ENCODE measurements around the gene HLCS. TPM values are rescaled to one million over a fixed set of nuclear protein-coding genes. Genes with fewer than 3 reads are reported as not detected.

HLCS gene
- polyA plus RNA-seq, 1 of the 3 experiments (the other 2 are of a cell fraction): 13.0 TPM

- no peak overlapping the region for H2AFZ ChIP-seq (ENCODE audit: low read depth)
- H3F3A ChIP-seq (replicated peaks; ENCODE audit: insufficient read depth): no peaks in the 10 kb centered on the region
- H3K36me3 ChIP-seq (replicated peaks in 1 of 2; ENCODE audit: control insufficient read depth in 1 of 2, insufficient read depth in 2 of 2, low read length in 1 of 2): no peaks in the 10 kb centered on the region
- no peaks in the 10 kb centered on the region for H3K9me2 ChIP-seq
- no peak overlapping the region for H3K9ac ChIP-seq
- no peak overlapping the region for H3K4me3 ChIP-seq (ENCODE audit: low read depth in 2 of 2, low read length in 1 of 2)
- peaks cover 27% of the 10 kb centered on the region for H3K27me3 ChIP-seq (ENCODE audit: insufficient read depth)
- no peak overlapping the region for H3K4me2 ChIP-seq
- H3K9me3 ChIP-seq: no peaks in the 10 kb centered on the region
- H3K79me2 ChIP-seq (ENCODE audit: insufficient read depth): no peaks in the 10 kb centered on the region
- 47% methylated on average over 2 of the region's 6 CpGs for WGBS (ENCODE audit: low lambda C conversion rate)
- H3K27ac ChIP-seq (ENCODE audit: low read depth in 2 of 2, low read length in 1 of 2): no peak overlapping the region
- CTCF ChIA-PET: interaction anchor here (1.0 to 1.9 kb wide), 2 partner anchors 14 kb away, joined by 3 to 4 read pairs; no protein-coding TSS in a partner anchor
- no peak for TF ChIP-seq USF2 (IDR thresholded peaks at IDR 0.05; ENCODE audit: borderline replicate concordance, low read depth, low read length)
- TF ChIP-seq YY1 (IDR thresholded peaks at IDR 0.05; ENCODE audit: low read depth): no peak
- TF ChIP-seq IRF3 (IDR thresholded peaks at IDR 0.05; ENCODE audit: low read depth, low read length): no peak
- no peak for TF ChIP-seq MEF2A (IDR thresholded peaks at IDR 0.05; ENCODE audit: borderline replicate concordance, low read depth)
- TF ChIP-seq FOXJ3 (CRISPR knock-in tag; IDR thresholded peaks at IDR 0.05): no peak
- no peak for TF ChIP-seq FOSL2 (IDR thresholded peaks at IDR 0.05; ENCODE audit: borderline replicate concordance, low read depth)
- no peak for DNase-seq
- POLR2A ChIA-PET: no interaction called here
- no peaks in the 10 kb centered on the region for H4K20me1 ChIP-seq (ENCODE audit: insufficient read depth)
- peaks cover 0 to 5% of the 10 kb centered on the region in 2 experiments; a peak in 1 of 4 replicates for H3K4me1 ChIP-seq (ENCODE audit: control insufficient read depth in 1 of 2, insufficient read depth in 2 of 2, low read depth in 1 of 2, low read length in 1 of 2)
Observed at GRCh38 chr21:36733857-36734256, 232.6 kb downstream of the HLCS start.

- no peaks in the 10 kb centered on the region for H4K20me1 ChIP-seq (ENCODE audit: insufficient read depth)
- H3K9ac ChIP-seq: no peak overlapping the region
- POLR2A ChIA-PET: no interaction called here
- H3K4me1 ChIP-seq (ENCODE audit: control insufficient read depth in 1 of 2, insufficient read depth in 2 of 2, low read depth in 1 of 2, low read length in 1 of 2): peaks cover 0 to 5% of the 10 kb centered on the region in 2 experiments; a peak in 1 of 4 replicates
- H3K36me3 ChIP-seq (replicated peaks in 1 of 2; ENCODE audit: control insufficient read depth in 1 of 2, insufficient read depth in 2 of 2, low read length in 1 of 2): no peaks in the 10 kb centered on the region
- H3F3A ChIP-seq (replicated peaks; ENCODE audit: insufficient read depth): no peaks in the 10 kb centered on the region
- 40% methylated on average over 6 of the region's 7 CpGs for whole genome bisulfite sequencing (ENCODE audit: low lambda C conversion rate)
- CTCF ChIA-PET: interaction anchor here (1.4 to 1.9 kb wide), 2 partner anchors 13 to 15 kb away, joined by 4 to 5 read pairs; no protein-coding TSS in a partner anchor
- H3K79me2 ChIP-seq (ENCODE audit: insufficient read depth): no peaks in the 10 kb centered on the region
- H3K4me3 ChIP-seq (ENCODE audit: low read depth in 2 of 2, low read length in 1 of 2): no peak overlapping the region
- no peaks in the 10 kb centered on the region for H3K9me2 ChIP-seq
- TF ChIP-seq TCF12 (IDR thresholded peaks at IDR 0.05) (no peak), ZBTB33 (IDR thresholded peaks at IDR 0.05; ENCODE audit: borderline replicate concordance, low read depth) (no peak), NRF1 (IDR thresholded peaks at IDR 0.05; ENCODE audit: low read depth, low read length) (no peak), USF1 (IDR thresholded peaks at IDR 0.05; ENCODE audit: borderline replicate concordance, low read depth) (no peak), FOXM1 (IDR thresholded peaks at IDR 0.05; ENCODE audit: low read depth) (no peak), REST (IDR thresholded peaks at IDR 0.05; ENCODE audit: low read depth, low read length) (no peak), POLR2AphosphoS5 (IDR thresholded peaks at IDR 0.05; ENCODE audit: low read depth, low read length) (no peak), RCOR1 (IDR thresholded peaks at IDR 0.05; ENCODE audit: low read length) (no peak), RXRA (IDR thresholded peaks at IDR 0.05; ENCODE audit: borderline replicate concordance, low read depth) (no peak), MXI1 (IDR thresholded peaks at IDR 0.05; ENCODE audit: low read depth, low read length) (no peak), YY1 (IDR thresholded peaks at IDR 0.05; ENCODE audit: low read depth) (no peak), USF2 (IDR thresholded peaks at IDR 0.05; ENCODE audit: borderline replicate concordance, low read depth, low read length) (no peak), GATA2 (CRISPR knock-in tag; IDR thresholded peaks at IDR 0.05) (no peak)
- no peaks in the 10 kb centered on the region for H3K9me3 ChIP-seq
- H3K27me3 ChIP-seq (ENCODE audit: insufficient read depth): peaks cover 36% of the 10 kb centered on the region
- H2AFZ ChIP-seq (ENCODE audit: low read depth): no peak overlapping the region
- DNase-seq: no peak
- H3K4me2 ChIP-seq: no peak overlapping the region
- H3K27ac ChIP-seq (ENCODE audit: low read depth in 2 of 2, low read length in 1 of 2): no peak overlapping the region
Observed at GRCh38 chr21:36732761-36733160, 233.7 kb downstream of the HLCS start.
